ENCODE data around the gene PLEKHS1. TPM values are rescaled to one million over a fixed set of nuclear protein-coding genes. Genes with fewer than 3 reads are reported as not detected.

The PLEKHS1 gene
- polyA plus RNA-seq, 1 of the 3 experiments (the other 2 are of a cell fraction): not detected

DNA sequence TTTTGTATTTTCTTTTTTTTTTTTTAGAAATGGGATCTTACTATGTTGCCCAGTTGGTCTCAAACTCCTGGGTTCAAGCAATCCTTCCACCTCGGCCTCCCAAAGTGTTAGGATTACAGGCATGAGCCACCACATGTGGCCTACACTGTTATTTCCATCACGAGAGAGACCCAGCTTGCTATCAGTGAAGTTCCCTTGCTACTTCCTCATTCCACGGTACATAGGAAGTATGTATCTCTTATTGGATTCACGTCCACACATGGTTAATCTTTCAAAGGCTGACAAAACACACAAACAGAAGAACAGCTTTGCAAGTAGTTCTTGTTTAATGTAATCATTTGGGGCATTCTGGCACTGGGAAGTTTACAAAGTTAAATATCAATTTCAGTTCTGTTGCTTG is 51.5 kb downstream of the PLEKHS1 start:
- ChIA-PET CTCF (interaction anchor here (1.4 to 9.3 kb wide), 3 partner anchors 27 to 299 kb away, joined by 5 to 125 read pairs (median 5); no protein-coding TSS in a partner anchor), POLR2A (no interaction called here)
- no peaks in the 10 kb centered on the region for H3K9me3 ChIP-seq
- no peaks in the 10 kb centered on the region for H4K20me1 ChIP-seq (ENCODE audit: insufficient read depth)
- no peaks in the 10 kb centered on the region for H3K36me3 ChIP-seq (replicated peaks in 1 of 2; ENCODE audit: control insufficient read depth in 1 of 2, insufficient read depth in 2 of 2, low read length in 1 of 2)
- H3K79me2 ChIP-seq (ENCODE audit: insufficient read depth): no peaks in the 10 kb centered on the region
- no peak overlapping the region for H3K4me2 ChIP-seq
- H3K27ac ChIP-seq (ENCODE audit: low read depth in 2 of 2, low read length in 1 of 2): no peak overlapping the region
- H3K4me3 ChIP-seq (ENCODE audit: low read depth in 2 of 2, low read length in 1 of 2): no peak overlapping the region
- H3K27me3 ChIP-seq (ENCODE audit: insufficient read depth): peaks cover 7% of the 10 kb centered on the region; the same call in 1 of the 2 replicates
- H3K9me2 ChIP-seq: no peaks in the 10 kb centered on the region
- no peak overlapping the region for H2AFZ ChIP-seq (ENCODE audit: low read depth)
- 44% methylated on average over 4 of the region's 4 CpGs for WGBS (ENCODE audit: low lambda C conversion rate)
- no peaks in the 10 kb centered on the region for H3K4me1 ChIP-seq (ENCODE audit: control insufficient read depth in 1 of 2, insufficient read depth in 2 of 2, low read depth in 1 of 2, low read length in 1 of 2)
- TF ChIP-seq, protein P1, sequence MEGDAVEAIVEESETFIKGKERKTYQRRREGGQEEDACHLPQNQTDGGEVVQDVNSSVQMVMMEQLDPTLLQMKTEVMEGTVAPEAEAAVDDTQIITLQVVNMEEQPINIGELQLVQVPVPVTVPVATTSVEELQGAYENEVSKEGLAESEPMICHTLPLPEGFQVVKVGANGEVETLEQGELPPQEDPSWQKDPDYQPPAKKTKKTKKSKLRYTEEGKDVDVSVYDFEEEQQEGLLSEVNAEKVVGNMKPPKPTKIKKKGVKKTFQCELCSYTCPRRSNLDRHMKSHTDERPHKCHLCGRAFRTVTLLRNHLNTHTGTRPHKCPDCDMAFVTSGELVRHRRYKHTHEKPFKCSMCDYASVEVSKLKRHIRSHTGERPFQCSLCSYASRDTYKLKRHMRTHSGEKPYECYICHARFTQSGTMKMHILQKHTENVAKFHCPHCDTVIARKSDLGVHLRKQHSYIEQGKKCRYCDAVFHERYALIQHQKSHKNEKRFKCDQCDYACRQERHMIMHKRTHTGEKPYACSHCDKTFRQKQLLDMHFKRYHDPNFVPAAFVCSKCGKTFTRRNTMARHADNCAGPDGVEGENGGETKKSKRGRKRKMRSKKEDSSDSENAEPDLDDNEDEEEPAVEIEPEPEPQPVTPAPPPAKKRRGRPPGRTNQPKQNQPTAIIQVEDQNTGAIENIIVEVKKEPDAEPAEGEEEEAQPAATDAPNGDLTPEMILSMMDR (IDR thresholded peaks at IDR 0.05): no peak
- TF ChIP-seq, protein P2, sequence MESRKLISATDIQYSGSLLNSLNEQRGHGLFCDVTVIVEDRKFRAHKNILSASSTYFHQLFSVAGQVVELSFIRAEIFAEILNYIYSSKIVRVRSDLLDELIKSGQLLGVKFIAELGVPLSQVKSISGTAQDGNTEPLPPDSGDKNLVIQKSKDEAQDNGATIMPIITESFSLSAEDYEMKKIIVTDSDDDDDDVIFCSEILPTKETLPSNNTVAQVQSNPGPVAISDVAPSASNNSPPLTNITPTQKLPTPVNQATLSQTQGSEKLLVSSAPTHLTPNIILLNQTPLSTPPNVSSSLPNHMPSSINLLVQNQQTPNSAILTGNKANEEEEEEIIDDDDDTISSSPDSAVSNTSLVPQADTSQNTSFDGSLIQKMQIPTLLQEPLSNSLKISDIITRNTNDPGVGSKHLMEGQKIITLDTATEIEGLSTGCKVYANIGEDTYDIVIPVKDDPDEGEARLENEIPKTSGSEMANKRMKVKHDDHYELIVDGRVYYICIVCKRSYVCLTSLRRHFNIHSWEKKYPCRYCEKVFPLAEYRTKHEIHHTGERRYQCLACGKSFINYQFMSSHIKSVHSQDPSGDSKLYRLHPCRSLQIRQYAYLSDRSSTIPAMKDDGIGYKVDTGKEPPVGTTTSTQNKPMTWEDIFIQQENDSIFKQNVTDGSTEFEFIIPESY (IDR thresholded peaks at IDR 0.05; ENCODE audit: borderline replicate concordance, low read depth): no peak
- no peak for TF ChIP-seq FOSL2 (IDR thresholded peaks at IDR 0.05; ENCODE audit: borderline replicate concordance, low read depth)
- TF ChIP-seq CHD2 (IDR thresholded peaks at IDR 0.05; ENCODE audit: low read length, partially characterized antibody): no peak
- TF ChIP-seq POLR2AphosphoS5 (IDR thresholded peaks at IDR 0.05; ENCODE audit: low read depth, low read length): no peak
- TF ChIP-seq, protein P3, sequence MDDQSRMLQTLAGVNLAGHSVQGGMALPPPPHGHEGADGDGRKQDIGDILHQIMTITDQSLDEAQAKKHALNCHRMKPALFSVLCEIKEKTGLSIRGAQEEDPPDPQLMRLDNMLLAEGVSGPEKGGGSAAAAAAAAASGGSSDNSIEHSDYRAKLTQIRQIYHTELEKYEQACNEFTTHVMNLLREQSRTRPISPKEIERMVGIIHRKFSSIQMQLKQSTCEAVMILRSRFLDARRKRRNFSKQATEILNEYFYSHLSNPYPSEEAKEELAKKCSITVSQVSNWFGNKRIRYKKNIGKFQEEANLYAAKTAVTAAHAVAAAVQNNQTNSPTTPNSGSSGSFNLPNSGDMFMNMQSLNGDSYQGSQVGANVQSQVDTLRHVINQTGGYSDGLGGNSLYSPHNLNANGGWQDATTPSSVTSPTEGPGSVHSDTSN (IDR thresholded peaks at IDR 0.05): no peak
- no peak for TF ChIP-seq FOXM1 (IDR thresholded peaks at IDR 0.05; ENCODE audit: low read depth)
- TF ChIP-seq GATA2 (CRISPR knock-in tag; IDR thresholded peaks at IDR 0.05): no peak
- TF ChIP-seq MEF2A (IDR thresholded peaks at IDR 0.05; ENCODE audit: borderline replicate concordance, low read depth): no peak
- no peak for TF ChIP-seq NRF1 (IDR thresholded peaks at IDR 0.05; ENCODE audit: low read depth, low read length)
- TF ChIP-seq EZH2phosphoT487 (IDR thresholded peaks at IDR 0.05; ENCODE audit: borderline replicate concordance, low read depth): no peak
- TF ChIP-seq RCOR1 (IDR thresholded peaks at IDR 0.05; ENCODE audit: low read length): no peak
- TF ChIP-seq MXI1 (IDR thresholded peaks at IDR 0.05; ENCODE audit: low read depth, low read length): no peak
- no peaks in the 10 kb centered on the region for H3F3A ChIP-seq (replicated peaks; ENCODE audit: insufficient read depth)
- no peak overlapping the region for H3K9ac ChIP-seq
- DNase-seq: no peak

DNA sequence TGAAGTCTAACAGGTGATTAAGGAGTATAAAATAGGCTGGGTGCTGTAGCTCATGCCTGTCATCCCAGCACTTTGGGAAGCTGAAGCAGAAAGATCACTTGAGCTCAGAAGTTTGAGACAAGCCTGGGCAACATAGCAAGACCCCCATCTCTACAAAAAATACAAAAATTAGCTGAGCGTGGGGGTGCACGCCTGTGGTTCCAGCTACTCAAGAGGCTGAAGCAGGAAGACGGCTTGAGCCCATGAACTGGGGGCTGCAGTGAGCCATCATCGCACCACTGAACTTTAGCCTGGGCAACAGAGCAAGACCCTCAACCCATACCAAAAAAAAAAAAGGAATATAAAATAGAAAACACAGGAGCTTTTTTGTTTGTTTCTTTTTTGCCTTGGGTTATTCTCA is 55.0 kb downstream of the PLEKHS1 start:
- no peak overlapping the region for H3K4me3 ChIP-seq (ENCODE audit: low read depth in 2 of 2, low read length in 1 of 2)
- H3K36me3 ChIP-seq (replicated peaks in 1 of 2; ENCODE audit: control insufficient read depth in 1 of 2, insufficient read depth in 2 of 2, low read length in 1 of 2): no peaks in the 10 kb centered on the region
- no peak for DNase-seq
- H3K9me2 ChIP-seq: no peaks in the 10 kb centered on the region
- no peak for TF ChIP-seq SIN3A (IDR thresholded peaks at IDR 0.05; ENCODE audit: borderline replicate concordance, low read depth, low read length)
- no peak for TF ChIP-seq NRF1 (IDR thresholded peaks at IDR 0.05; ENCODE audit: low read depth, low read length)
- TF ChIP-seq TAF1 (IDR thresholded peaks at IDR 0.05; ENCODE audit: borderline replicate concordance, low read depth, low read length): no peak
- TF ChIP-seq, protein P2 (IDR thresholded peaks at IDR 0.05; ENCODE audit: borderline replicate concordance, low read depth): no peak
- TF ChIP-seq ELF1 (IDR thresholded peaks at IDR 0.05): no peak
- H3K9ac ChIP-seq: no peak overlapping the region
- peaks cover 20% of the 10 kb centered on the region for H3K27me3 ChIP-seq (ENCODE audit: insufficient read depth)
- 83% methylated on average over 4 of the region's 4 CpGs for WGBS (ENCODE audit: low lambda C conversion rate)
- ChIA-PET POLR2A (no interaction called here), CTCF (interaction anchor here (0.6 to 2.5 kb wide), 2 partner anchors 8 to 62 kb away, joined by 3 to 10 read pairs; no protein-coding TSS in a partner anchor)
- no peaks in the 10 kb centered on the region for H3F3A ChIP-seq (replicated peaks; ENCODE audit: insufficient read depth)
- H3K4me1 ChIP-seq (ENCODE audit: control insufficient read depth in 1 of 2, insufficient read depth in 2 of 2, low read depth in 1 of 2, low read length in 1 of 2): no peaks in the 10 kb centered on the region
- no peaks in the 10 kb centered on the region for H4K20me1 ChIP-seq (ENCODE audit: insufficient read depth)
- H3K4me2 ChIP-seq: no peak overlapping the region
- H3K79me2 ChIP-seq (ENCODE audit: insufficient read depth): no peaks in the 10 kb centered on the region
- no peak overlapping the region for H3K27ac ChIP-seq (ENCODE audit: low read depth in 2 of 2, low read length in 1 of 2)
- no peak overlapping the region for H2AFZ ChIP-seq (ENCODE audit: low read depth)
- H3K9me3 ChIP-seq: no peaks in the 10 kb centered on the region

All from SK-N-SH (cell line).